OCI-LY7 (cell line): Measurements from ENCODE around the gene VDR.

Source experiments
- EZH2phosphoT487 ChIP-seq: fragments of 200-600 bp; sonication (generic); IDR thresholded peaks from 2 replicates; pipeline ENCODE4 v1.6.1; 2018; ENCODE audit warnings: low read depth, borderline replicate concordance, mild to moderate bottlenecking, mixed run types, antibody characterized with exemption, low read length, moderate library complexity, mixed read lengths
- TF ChIP-seq, protein P1 (sequence below): fragments of 200-600 bp; sonication (generic); conservative IDR thresholded peaks from 2 replicates; pipeline ENCODE4 v1.5.1; 2014; ENCODE audit warnings: mild to moderate bottlenecking, antibody characterized with exemption, low read length, moderate library complexity, mixed read lengths

GRCh38 chr12:47891356-47891755 lies 13.4 kb downstream of the VDR start:
- TF ChIP-seq, protein P1, sequence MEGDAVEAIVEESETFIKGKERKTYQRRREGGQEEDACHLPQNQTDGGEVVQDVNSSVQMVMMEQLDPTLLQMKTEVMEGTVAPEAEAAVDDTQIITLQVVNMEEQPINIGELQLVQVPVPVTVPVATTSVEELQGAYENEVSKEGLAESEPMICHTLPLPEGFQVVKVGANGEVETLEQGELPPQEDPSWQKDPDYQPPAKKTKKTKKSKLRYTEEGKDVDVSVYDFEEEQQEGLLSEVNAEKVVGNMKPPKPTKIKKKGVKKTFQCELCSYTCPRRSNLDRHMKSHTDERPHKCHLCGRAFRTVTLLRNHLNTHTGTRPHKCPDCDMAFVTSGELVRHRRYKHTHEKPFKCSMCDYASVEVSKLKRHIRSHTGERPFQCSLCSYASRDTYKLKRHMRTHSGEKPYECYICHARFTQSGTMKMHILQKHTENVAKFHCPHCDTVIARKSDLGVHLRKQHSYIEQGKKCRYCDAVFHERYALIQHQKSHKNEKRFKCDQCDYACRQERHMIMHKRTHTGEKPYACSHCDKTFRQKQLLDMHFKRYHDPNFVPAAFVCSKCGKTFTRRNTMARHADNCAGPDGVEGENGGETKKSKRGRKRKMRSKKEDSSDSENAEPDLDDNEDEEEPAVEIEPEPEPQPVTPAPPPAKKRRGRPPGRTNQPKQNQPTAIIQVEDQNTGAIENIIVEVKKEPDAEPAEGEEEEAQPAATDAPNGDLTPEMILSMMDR, result no peak
- TF ChIP-seq EZH2phosphoT487, result no peak
